Renal cortical epithelial cell (primary cell): ENCODE data around the gene TTLL10. TPM values are rescaled to one million over a fixed set of nuclear protein-coding genes. Genes with fewer than 3 reads are reported as not detected.
A peak's percentile ranks its signal among the peaks of the same experiment; 100 is the strongest.
"Not testable (repeated sequence)": the region's sequence is repeated elsewhere in the genome, so short reads cannot be mapped to it uniquely, and the experiment has no call there.

ENCODE experiments used
- DNase-seq: peaks from one replicate; pipeline ENCODE4 v3.0.0-alpha.2; 2011; ENCODE audit warnings: low read depth
- total RNA-seq: library from RNA; depleted of rRNA; stranded (reverse); fragments of >200 nt; gene quantifications from 2 replicates; pipeline ENCODE4 v1.2.3, GENCODE V29; 2014

Gene TTLL10
- total RNA-seq, 1 donor from 2014 or later = 0.15 TPM

GRCh38 chr1:1183833-1184775 is 10.4 kb downstream of the TTLL10 start:
- DNase-seq = no peak

- no peak for DNase-seq
Observed at GRCh38 chr1:1185101-1185765, 11.6 kb downstream of the TTLL10 start.

DNA sequence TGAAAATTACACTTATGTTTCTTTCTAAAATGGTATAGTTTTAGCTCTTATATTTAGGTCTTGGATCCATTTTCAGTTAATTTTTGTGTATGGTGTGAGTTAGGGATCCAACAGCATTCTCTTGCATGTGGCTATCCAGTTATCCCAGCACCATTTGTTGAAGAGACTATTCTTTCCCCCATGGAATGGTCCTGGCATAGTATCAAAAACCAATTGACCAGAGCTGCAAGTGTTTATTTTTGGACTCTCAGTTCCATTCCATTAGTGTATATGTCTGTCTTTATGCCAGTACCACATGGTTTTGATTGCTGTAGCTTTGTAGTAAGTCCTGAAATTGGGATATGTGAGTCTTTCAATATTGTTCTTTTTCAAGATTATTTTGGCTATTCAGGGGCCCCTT is 14.3 kb downstream of the TTLL10 start:
- peak; percentile 19 for DNase-seq

- DNase-seq = no peak
Observed at GRCh38 chr1:1189111-1189510, 15.4 kb downstream of the TTLL10 start.

- DNase-seq = no peak
Observed at GRCh38 chr1:1191734-1192133, 18.1 kb downstream of the TTLL10 start.

DNA sequence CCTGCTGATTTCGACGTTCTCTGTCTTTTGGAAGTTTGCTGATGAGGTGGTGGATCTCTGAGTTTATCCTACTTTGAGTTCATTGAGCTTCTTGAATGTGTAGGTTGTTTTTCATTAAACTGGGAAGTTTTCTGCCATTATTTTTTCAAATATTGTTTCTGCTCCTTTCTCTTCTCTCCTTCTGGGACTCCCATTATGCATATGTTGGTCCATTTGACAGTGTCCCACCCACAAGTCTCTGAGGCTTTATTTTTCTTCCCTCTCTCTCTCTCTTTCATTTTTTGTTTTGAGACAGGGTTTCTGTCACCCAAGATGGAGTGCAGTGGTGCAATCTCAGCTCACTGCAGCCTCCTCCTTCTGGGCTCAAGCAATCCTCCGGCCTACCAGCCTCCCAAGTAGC is 21.0 kb downstream of the TTLL10 start:
- DNase-seq = no peak

GRCh38 chr1:1195726-1196125 is 22.0 kb downstream of the TTLL10 start:
- not testable (repeated sequence) for DNase-seq

DNA sequence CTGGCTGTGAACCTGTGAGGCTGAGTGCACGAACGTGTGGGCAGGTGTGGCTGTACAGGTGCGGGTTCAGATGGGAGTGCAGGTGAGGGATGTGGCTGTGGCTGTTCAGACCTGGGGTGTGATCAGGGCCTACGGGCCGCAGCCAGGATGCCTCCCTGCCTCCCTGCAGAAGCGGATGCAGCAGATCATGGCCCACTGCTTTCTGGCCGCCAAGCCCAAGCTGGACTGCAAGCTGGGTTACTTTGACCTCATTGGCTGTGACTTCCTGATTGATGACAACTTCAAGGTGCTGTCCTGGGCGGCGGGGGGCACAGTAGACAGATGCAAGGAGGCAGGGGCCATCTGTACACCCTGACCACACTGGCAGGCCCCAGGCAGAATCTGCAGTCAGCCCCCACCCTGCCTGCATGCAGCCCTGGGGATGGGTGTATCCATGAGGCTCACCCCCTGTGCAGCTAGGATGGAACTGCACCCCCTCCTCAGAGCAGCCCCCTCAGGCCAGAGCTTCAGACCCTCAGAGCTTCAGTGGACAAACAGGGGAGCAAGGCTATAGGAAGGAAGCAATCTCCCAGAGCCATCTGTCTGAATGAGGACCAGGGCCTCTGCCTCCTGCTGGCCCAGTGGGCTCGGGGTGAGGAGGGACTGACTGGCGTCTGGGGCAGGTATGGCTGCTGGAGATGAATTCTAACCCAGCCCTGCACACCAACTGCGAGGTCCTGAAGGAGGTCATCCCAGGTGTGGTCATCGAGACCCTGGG is 22.9 kb downstream of the TTLL10 start:
- no peak for DNase-seq

DNA sequence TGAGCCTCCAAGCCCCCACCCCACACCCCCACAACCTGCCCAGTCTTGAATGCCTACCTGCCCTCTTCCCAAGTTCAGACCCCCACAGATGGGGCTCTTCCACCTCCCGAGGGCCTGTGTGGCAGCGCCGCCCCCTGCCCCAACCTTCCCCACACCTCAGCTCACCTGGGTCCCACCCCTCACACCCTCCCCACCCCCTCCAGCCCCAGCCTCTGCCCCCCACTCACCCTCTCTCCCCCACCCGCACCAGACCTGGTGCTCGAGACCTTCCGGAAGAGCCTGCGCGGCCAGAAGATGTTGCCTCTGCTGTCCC is 23.5 kb downstream of the TTLL10 start:
- no peak for DNase-seq

GRCh38 chr1:1197551-1198422 is 24.1 kb downstream of the TTLL10 start:
- DNase-seq = no peak

DNA sequence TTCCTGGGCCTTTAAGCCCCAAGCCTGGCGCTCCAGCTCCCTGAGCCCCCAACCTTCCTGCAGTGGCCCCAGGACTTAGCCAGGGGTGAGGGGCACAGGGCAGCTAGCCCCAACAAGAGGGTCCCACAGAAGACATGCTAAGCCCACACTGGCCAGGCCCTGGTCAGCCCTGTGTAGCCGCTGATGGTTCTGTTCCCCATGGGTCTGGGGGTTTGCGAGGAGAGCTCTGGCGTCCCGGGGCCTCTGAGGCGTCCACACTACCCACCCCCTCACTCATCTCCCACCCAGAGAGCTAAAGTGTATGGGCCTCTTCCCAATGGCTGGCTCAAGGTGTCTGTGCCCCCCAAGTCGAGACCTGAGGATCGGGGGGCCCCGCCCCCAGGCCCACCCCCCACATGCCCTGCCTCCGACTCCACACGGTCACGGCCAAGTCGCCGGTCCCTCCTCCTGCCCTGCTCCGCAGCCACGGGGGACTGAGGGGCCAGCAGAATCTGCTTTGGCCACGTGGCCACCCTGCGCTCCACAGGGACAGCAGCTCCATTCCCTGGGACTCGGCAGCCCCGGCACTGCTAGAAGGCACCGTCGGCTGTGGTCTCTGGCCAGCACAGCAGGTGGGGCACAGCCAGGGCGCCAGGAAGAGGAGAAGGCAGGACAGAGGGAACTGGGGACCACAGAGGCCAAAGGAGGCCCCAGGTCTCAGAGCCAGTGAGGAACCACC is 24.9 kb downstream of the TTLL10 start:
- DNase-seq = no peak

DNA sequence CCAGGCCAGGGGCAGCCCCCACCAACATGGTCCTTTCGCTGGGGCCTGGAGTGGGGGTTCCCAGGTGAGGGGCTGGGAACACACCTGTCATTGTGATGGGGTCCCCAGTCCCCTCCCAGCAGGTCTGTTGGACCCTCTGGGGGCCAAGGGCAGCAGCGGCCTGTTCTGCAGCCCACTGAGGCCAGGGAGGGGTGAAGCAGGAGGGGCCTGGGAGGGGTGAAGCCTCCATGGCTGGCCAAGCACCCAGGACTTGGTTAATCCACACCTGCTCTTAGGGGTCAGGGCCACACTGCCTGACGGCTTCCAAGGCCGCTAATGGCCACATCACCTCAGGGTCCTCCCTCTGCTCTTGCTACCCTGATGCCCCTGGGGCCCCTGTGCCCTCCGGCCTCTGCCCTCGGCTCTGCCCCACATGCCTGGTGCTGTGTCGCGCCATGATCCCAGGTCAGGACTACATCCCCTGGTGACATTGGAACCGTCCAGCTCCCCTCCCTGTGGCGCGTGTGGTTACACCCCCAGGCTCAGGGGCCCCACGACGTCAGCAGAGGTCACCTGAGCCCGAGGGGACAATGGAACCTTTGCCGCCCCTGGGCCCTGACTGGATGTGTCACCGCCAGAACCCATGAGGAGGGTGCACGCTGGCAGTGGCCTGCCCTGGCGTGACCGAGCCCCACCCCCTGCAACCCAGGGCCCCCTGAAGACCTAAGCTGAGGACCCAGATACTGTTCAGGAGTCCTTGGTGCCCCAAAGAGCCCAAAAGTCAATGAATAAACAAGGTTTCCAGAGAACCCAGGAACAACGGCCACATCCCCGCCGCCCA is 25.7 kb downstream of the TTLL10 start:
- no peak for DNase-seq

- DNase-seq = no peak
Observed at GRCh38 chr1:1199961-1200875, 26.5 kb downstream of the TTLL10 start.

- no peak for DNase-seq
Observed at GRCh38 chr1:1200876-1201810, 27.5 kb downstream of the TTLL10 start.

DNA sequence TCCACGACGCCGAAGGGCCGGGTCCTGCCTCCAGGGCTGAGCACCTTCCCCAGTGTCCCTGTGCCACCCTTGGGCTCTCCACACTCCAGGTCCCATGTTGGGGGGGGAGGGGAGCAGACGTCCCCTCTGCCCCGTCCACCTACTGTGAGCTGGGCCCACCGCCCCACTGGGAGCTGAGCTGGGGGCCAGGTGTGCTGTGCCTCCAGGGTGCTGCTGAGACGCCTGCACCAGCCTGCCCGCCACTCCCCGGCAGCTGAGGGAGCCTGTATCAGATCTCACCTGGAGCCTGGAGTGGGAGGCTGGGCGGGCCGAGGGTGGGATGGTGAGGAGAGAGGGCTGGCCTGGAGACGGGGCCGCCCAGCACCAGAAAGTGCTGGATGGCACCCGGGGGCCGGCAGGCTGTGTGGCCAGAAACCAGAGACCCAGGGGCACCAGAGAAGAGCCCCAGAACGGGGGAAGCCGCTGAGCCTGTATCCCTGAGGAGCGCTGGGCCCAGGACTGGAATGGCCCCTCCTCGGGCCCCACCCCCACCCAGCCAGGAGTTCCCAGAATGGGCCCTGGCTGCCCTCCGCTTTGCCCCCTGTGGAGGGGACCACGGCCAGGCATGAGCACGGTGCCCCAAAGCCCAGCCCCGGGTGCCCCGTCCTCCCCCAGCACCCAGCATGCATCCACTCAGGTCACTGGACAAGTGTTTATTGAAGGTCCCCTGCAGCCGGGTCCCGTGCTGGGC is 29.3 kb downstream of the TTLL10 start:
- DNase-seq = no peak

GRCh38 chr1:1203561-1204424 is 30.1 kb downstream of the TTLL10 start:
- DNase-seq = no peak
